GM19025 (cell line): ENCODE measurements around the gene PSMD6.
A peak's percentile ranks its signal among the peaks of the same experiment; 100 is the strongest.

Experiments
- ATAC-seq: cut with Tn5 transposase; IDR thresholded peaks from one replicate; pipeline ENCODE4 v1.9.1; 2021; ENCODE audit warnings: mild to moderate bottlenecking, low read depth, moderate library complexity; ENCODE audit not compliant: unreplicated experiment

PSMD6 gene

GRCh38 chr3:64023187-64023860 lies at the start of gene PSMD6:
PSMD6 (minus strand) TSS chr3:64023494; CDS start chr3:64023419, 75 bp downstream.
- ATAC-seq = peak; percentile 98

DNA sequence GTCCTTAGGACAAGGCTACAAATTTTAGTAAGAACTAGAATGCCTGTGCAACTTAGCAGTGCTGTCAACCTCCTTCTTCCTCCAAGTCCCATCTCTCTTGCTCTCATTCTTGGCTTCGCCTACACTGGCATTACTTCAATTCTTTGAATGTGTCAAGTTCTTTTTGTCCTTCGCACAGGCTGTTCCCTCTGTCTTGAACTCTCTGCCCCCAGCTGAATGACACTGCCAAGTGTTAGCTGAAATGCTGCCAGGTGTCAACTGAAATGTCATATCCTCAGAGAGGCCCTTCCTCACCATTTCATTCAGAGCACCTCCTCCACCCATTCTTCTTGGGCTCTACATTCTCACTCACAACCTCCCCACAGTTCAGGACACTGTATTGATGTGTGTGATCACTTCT lies 48.8 kb upstream of the PSMD6 start:
- no peak for ATAC-seq

DNA sequence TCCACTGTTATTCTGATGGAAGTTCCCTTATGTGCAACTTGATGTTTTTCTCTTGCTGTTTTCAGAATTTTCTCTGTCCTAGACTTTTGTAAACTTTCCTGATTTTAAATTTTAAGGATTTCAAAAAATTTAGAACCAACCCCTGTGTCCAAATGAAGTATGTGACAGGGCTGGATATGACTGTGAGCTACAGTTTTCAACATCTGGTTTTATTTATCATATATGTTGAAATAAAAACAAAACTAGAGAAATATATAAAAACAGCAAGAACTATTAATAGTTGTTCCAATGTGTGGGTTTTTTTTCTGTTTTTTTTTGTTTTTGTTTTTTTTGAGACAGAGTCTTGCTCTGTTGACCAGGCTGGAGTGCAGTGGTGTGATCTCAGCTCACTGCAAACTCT lies 47.4 kb upstream of the PSMD6 start:
- no peak for ATAC-seq

GRCh38 chr3:64067506-64068346 lies 44.4 kb upstream of the PSMD6 start:
- ATAC-seq = no peak

DNA sequence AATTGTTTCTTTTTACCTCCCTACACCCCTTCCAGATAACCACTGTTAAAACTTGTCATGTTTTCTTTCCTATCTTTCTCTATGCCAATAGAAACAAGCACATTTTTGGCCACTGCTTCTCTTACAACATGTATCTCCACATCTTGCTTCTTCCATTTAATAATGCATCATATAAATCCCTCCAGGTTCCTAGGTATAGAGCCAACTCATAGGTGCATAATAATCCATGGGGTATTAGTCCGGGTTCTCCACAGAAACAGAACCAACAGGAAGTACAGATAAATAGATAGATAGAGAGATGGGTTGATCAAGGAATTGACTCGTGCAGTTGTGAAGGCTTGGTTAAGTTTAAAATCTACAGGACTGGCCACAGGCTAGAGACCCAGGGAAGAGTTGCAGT lies 41.5 kb upstream of the PSMD6 start:
- no peak for ATAC-seq

DNA sequence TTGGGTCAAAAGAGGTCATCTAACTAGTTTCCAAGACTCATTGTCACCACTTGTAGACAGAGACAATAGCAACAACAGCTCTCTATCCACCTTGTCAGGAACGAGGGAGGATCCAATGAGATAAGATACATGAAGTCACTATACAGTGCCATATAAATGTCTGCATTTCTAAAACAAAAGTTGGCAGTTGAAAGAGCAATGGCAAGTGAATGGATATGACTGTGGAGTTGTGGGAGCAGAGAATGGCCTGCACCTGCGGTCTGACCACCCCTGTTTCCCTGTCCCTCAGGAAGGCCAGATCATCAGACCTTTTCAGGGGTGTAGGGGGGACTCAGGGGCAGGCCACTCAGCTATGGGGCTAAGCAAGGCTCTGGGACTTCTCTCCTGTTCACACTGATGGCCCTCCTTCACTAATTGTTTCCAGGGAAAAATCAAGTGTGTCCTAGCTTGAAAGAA lies 40.7 kb upstream of the PSMD6 start:
- ATAC-seq = no peak

DNA sequence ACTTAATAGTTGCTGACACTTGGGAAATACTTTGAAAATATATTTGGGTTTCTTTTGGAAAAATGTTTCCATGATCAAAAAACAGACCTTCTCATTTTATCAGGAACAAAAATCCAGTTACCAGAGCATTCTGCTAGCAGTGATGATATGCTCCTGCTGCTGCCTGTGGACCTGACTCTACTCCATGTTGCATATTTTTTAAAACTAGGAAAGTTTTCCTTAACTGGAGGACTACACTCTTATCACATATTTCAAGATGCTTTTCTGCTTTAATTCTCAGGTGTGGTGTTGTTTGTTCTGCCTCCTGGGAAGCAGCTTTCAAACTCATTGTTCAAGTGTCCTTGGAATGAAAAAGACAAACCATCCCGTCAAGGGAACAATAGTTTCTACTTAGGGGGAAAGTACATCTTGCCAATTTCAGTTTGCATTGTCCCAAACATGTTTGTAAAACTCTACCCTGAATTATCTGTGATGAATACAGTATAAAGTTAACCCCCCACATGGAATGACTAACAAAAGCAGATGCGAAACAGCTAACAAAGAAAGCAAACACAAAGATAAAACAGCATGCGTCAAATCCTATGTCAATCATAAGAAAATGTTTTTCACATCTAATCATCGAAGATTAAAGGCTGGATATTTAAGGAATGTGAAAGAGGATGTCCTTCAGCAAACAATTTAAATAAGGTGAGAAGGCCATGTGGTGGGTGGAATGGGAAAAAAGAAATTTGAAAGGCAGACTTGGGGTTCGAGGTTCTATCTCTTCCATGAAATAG lies 40.1 kb upstream of the PSMD6 start:
- no peak for ATAC-seq

- no peak for ATAC-seq
Observed at GRCh38 chr3:64061628-64062027, 38.3 kb upstream of the PSMD6 start.

GRCh38 chr3:64059484-64060175 lies 36.3 kb upstream of the PSMD6 start:
- no peak for ATAC-seq

DNA sequence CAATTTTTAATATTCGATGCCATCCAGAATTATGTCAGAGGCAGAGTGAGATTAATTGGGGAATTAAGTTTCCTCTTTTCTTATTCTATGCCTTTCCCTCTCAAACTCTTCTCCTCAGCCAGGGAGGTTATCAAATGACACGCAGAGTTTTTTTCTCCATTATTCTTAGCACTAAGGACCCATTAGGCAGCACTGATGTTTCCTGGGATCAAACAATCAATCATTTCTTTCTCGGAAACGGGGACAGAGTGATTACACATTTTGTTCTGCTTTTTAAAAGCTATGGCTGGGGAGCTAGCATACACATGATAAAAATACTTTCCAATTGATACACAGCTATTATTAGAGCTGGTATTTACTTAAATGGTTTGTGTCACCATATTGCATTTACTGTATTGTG lies 35.3 kb upstream of the PSMD6 start:
- ATAC-seq = no peak

- ATAC-seq = no peak
Observed at GRCh38 chr3:64057231-64057630, 33.9 kb upstream of the PSMD6 start.

- no peak for ATAC-seq
Observed at GRCh38 chr3:64056606-64057180, 33.4 kb upstream of the PSMD6 start.

DNA sequence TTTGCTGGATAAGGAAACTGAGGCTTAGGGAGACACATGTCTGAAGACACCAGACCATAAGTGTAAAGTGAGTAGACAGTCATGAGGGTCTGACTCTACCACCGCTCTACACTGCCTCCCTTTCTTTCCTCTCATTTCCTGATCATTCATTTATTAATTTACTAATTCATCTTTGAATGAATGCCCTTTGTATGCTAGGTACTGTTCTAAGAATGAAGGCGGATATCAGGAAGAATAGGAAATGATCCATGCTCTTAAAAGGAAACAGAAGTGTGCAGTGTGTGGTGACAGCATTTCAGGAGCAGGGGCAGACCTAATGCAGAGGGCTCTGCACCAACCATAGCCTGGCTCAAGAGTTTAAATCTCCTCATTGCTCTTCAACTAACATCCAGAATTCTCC lies 31.8 kb upstream of the PSMD6 start:
- no peak for ATAC-seq

DNA sequence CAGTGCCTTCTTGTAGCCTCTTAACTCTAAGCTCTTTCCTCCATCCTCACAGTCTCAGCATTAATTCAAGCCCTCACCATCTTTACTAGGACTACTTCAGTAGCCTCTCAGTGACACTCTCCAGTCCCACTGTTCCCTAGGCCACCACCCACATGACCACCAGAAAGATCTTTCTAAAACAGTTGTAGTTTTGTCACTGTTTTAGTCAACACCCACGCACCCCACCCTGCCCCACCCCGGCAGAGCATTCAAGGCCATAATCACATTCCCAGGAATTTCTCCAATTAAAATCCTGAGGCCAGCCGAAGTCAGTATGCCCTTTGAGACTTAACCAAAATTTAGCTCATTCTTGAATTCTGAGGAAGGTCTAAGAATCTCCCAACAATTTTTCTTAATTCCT lies 31.2 kb upstream of the PSMD6 start:
- no peak for ATAC-seq

DNA sequence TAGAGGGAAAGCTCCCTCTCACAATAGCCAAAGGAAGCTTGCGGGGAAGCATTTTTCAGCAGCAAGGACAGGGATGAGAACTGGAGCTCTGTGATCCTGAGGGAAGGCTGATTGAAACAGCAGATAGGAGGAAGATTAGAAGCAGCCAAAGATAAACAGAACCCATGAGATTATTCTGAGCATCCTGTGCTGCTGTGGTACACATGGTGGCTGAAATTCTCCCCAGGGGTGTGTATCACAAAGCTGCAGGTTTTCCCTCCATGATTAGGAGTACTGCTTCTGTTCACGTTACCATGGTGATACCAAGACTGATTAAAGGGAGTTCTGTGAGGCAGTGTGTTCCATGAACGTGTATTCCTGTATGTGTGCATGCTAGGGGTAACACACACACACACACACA lies 30.3 kb upstream of the PSMD6 start:
- no peak for ATAC-seq

GRCh38 chr3:64053117-64053516 lies 29.8 kb upstream of the PSMD6 start:
- no peak for ATAC-seq

DNA sequence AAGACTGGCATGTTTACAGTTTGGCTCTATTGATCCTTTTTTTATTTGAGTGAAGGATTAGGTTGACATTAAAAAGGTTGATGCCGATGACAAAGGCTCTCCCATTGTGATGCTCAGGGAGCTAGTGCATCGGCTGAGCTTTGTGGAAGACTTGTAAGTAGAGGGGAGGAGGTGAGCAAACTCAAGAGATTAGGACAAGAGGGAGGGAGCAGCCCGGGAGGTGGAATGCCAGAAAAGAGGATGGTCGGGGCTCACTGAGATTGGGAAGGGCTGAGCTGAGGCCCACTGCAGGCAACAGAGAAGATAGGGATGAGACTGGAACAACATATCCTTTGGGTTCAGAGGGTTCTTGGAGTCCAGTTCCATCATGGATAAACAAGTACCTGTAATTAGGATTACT lies 26.5 kb upstream of the PSMD6 start:
- no peak for ATAC-seq

DNA sequence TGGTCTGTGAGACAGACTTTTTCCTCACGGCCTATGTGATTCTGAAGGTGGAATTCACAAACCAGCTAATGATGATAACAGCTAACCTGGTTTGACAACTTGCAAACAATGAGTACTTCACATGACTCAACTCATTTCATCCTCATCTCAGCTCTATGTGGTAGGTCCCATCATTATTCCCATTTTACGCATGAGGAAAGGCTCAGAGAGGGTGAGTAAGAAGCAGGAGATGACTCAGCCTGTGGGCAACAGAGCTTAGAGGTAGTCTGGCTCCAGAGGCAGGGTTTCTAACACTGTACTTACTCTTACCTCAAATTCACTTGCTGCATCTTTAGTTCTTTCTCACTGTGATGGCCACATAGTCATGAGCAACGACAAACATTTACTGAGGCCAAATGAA lies 25.8 kb upstream of the PSMD6 start:
- ATAC-seq = no peak

- no peak for ATAC-seq
Observed at GRCh38 chr3:64048631-64049061, 25.4 kb upstream of the PSMD6 start.

DNA sequence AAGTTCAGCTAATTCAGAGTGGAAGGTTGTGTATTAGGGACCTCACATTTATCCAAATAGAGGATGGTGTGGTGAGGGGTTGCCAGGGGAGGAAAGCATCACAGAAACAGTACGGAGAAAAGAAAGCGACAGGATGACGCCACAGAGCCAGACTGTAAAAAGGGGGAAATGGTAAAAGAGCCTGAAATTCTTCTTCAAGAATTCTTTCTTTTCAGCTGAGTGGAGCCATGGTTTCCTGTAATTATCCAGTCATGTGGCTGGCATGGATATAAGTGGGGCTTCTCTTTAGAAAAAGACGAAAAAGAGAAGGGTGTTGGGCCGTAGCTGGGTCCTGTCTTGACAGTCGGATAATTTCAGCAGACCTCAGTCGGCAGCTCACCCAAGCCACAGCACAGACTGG lies 24.5 kb upstream of the PSMD6 start:
- ATAC-seq = no peak
